Right atrium auricular region (tissue), 2 donors: Measurements from ENCODE around the gene MARCO. TPM values are rescaled to one million over a fixed set of nuclear protein-coding genes. Genes with fewer than 3 reads are reported as not detected.

Experiments
- DNase-seq: peaks from one replicate; pipeline ENCODE4 v3.0.0-alpha.2; 2019; ENCODE audit warnings: low spot score
- H3K27ac ChIP-seq, 2 donors: fragments of 200-600 bp; sonication (generic); 1 replicate in 1 of 2; 2 replicates in 1 of 2; pipeline ENCODE4 v1.5.1; 2016 to 2019
- H3K27me3 ChIP-seq, 2 donors: fragments of 200-600 bp; sonication (generic); one replicate each; pipeline versions ENCODE4 v1.5.1 to v1.6.0; 2017 to 2019
- H3K36me3 ChIP-seq: fragments of 200-600 bp; sonication (generic); one replicate; pipeline ENCODE4 v1.5.1; 2016
- H3K4me1 ChIP-seq, 2 donors: fragments of 200-600 bp; sonication (generic); one replicate each; pipeline versions ENCODE4 v1.5.1 to v1.6.0; 2017 to 2019
- H3K4me3 ChIP-seq, 2 donors: fragments of 200-600 bp; sonication (generic); 1 replicate in 1 of 2; 2 replicates in 1 of 2; pipeline ENCODE4 v1.5.1; 2017 to 2019; ENCODE audit warnings: mild to moderate bottlenecking in 1 of 2, moderate library complexity in 1 of 2
- H3K9me3 ChIP-seq, 2 donors: fragments of 200-600 bp; sonication (generic); one replicate each; pipeline ENCODE4 v1.5.1; 2019
- total RNA-seq, 2 donors: library from RNA; depleted of rRNA; stranded (reverse); fragments of >200 nt; gene quantifications; one replicate each; pipeline ENCODE4 v1.1.0, GENCODE V29; 2016
- TF ChIP-seq, protein P1 (sequence below), 2 donors: fragments of 200-600 bp; sonication (generic); IDR thresholded peaks; one replicate each; pipeline ENCODE4 v1.5.1; 2019; ENCODE audit warnings: antibody characterized with exemption in 2 of 2

The MARCO gene
- 10 to 100 TPM in 1 of 2 donors, 1 to 10 TPM in 1; 1.6 to 34.1 TPM for total RNA-seq

DNA sequence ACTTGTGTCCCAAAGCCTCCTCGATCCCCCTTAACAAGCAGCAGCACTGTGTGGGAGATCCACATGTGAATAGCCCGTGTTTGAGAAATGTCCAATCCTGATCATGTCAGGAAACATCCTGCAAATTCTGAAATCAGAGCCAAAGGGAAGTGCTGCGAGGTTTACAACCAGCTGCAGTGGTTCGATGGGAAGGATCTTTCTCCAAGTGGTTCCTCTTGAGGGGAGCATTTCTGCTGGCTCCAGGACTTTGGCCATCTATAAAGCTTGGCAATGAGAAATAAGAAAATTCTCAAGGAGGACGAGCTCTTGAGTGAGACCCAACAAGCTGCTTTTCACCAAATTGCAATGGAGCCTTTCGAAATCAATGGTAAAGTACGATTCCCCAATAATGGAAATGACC is at the start of gene MARCO:
MARCO (plus strand) TSS at position 164 of the 400 bp plus-strand sequence; CDS start at position 271, 107 bp downstream.
- TF ChIP-seq, protein P1, sequence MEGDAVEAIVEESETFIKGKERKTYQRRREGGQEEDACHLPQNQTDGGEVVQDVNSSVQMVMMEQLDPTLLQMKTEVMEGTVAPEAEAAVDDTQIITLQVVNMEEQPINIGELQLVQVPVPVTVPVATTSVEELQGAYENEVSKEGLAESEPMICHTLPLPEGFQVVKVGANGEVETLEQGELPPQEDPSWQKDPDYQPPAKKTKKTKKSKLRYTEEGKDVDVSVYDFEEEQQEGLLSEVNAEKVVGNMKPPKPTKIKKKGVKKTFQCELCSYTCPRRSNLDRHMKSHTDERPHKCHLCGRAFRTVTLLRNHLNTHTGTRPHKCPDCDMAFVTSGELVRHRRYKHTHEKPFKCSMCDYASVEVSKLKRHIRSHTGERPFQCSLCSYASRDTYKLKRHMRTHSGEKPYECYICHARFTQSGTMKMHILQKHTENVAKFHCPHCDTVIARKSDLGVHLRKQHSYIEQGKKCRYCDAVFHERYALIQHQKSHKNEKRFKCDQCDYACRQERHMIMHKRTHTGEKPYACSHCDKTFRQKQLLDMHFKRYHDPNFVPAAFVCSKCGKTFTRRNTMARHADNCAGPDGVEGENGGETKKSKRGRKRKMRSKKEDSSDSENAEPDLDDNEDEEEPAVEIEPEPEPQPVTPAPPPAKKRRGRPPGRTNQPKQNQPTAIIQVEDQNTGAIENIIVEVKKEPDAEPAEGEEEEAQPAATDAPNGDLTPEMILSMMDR (IDR thresholded peaks at IDR 0.05): no peak
- Histone ChIP-seq H3K4me3 (no peak within 1 kb of the TSS), H3K4me1 (no peaks in the 10 kb centered on the region), H3K9me3 (no peaks in the 10 kb centered on the region), H3K27me3 (no peaks in the 10 kb centered on the region), H3K27ac (no peak within 1 kb of the TSS), H3K36me3 (no peaks in the 10 kb centered on the region)
- no peak for DNase-seq

- H3K27ac ChIP-seq: no peak overlapping the region
- TF ChIP-seq, protein P1 (IDR thresholded peaks at IDR 0.05): no peak
Measured at GRCh38 chr2:118893100-118893499, 48.9 kb upstream of the MARCO start.

GRCh38 chr2:118902266-118903028 is 39.5 kb upstream of the MARCO start:
- no peak for DNase-seq
- TF ChIP-seq, protein P1 (IDR thresholded peaks at IDR 0.05): no peak
- no peaks in the 10 kb centered on the region for H3K27me3 ChIP-seq
- H3K36me3 ChIP-seq: no peaks in the 10 kb centered on the region
- no peak overlapping the region for H3K27ac ChIP-seq
- no peaks in the 10 kb centered on the region for H3K4me1 ChIP-seq
- H3K4me3 ChIP-seq: no peak overlapping the region
- no peaks in the 10 kb centered on the region for H3K9me3 ChIP-seq

More at GRCh38 chr2:118893100-118893499, 48.9 kb upstream of the MARCO start:
- H3K4me1 ChIP-seq: no peaks in the 10 kb centered on the region
- H3K27me3 ChIP-seq: no peaks in the 10 kb centered on the region
- no peak overlapping the region for H3K4me3 ChIP-seq
- peaks cover 0 to 29% of the 10 kb centered on the region in 2 donors for H3K9me3 ChIP-seq
- no peaks in the 10 kb centered on the region for H3K36me3 ChIP-seq
- DNase-seq: no peak

GRCh38 chr2:118903029-118903351 is 39.0 kb upstream of the MARCO start:
- no peak overlapping the region for H3K4me3 ChIP-seq
- H3K9me3 ChIP-seq: no peaks in the 10 kb centered on the region
- H3K36me3 ChIP-seq: no peaks in the 10 kb centered on the region
- no peaks in the 10 kb centered on the region for H3K27me3 ChIP-seq
- TF ChIP-seq, protein P1 (IDR thresholded peaks at IDR 0.05): no peak
- no peak overlapping the region for H3K27ac ChIP-seq
- DNase-seq: no peak
- H3K4me1 ChIP-seq: no peaks in the 10 kb centered on the region

GRCh38 chr2:118903551-118904479 is 38.2 kb upstream of the MARCO start:
- TF ChIP-seq, protein P1 (IDR thresholded peaks at IDR 0.05): no peak
- DNase-seq: no peak
- Histone ChIP-seq H3K27me3 (no peaks in the 10 kb centered on the region), H3K4me1 (no peaks in the 10 kb centered on the region), H3K4me3 (no peak overlapping the region), H3K9me3 (no peaks in the 10 kb centered on the region), H3K27ac (no peak overlapping the region), H3K36me3 (no peaks in the 10 kb centered on the region)
